GM12874 (cell line): Measurements from ENCODE around the gene RPL39L.

Source experiments
- TF ChIP-seq, protein P1 (sequence below): IDR thresholded peaks from 2 replicates; pipeline ENCODE4 v1.5.1; 2011; ENCODE audit warnings: low read depth, mild to moderate bottlenecking, control low read depth, low read length, moderate library complexity; ENCODE audit not compliant: insufficient read depth

Gene RPL39L

DNA sequence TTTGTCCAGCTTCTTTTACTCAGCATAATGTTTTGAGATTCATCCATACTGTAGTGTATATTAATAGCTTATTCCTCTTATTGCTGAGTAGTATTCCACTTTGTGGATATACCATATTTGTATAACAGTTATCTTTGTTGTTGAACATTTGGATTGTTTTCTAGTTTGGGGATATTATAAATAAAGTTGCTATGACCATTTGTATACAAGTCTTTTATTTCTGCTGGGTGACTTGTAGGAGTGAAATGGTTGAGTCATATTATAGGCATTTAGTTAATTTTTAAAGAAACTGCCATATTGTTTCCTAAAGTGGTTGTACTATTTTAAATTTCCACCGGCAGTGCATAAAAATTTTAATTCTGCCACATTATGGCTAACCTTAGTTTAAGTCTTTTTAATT lies 53.4 kb downstream of the RPL39L start:
- TF ChIP-seq, protein P1, sequence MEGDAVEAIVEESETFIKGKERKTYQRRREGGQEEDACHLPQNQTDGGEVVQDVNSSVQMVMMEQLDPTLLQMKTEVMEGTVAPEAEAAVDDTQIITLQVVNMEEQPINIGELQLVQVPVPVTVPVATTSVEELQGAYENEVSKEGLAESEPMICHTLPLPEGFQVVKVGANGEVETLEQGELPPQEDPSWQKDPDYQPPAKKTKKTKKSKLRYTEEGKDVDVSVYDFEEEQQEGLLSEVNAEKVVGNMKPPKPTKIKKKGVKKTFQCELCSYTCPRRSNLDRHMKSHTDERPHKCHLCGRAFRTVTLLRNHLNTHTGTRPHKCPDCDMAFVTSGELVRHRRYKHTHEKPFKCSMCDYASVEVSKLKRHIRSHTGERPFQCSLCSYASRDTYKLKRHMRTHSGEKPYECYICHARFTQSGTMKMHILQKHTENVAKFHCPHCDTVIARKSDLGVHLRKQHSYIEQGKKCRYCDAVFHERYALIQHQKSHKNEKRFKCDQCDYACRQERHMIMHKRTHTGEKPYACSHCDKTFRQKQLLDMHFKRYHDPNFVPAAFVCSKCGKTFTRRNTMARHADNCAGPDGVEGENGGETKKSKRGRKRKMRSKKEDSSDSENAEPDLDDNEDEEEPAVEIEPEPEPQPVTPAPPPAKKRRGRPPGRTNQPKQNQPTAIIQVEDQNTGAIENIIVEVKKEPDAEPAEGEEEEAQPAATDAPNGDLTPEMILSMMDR: no peak

DNA sequence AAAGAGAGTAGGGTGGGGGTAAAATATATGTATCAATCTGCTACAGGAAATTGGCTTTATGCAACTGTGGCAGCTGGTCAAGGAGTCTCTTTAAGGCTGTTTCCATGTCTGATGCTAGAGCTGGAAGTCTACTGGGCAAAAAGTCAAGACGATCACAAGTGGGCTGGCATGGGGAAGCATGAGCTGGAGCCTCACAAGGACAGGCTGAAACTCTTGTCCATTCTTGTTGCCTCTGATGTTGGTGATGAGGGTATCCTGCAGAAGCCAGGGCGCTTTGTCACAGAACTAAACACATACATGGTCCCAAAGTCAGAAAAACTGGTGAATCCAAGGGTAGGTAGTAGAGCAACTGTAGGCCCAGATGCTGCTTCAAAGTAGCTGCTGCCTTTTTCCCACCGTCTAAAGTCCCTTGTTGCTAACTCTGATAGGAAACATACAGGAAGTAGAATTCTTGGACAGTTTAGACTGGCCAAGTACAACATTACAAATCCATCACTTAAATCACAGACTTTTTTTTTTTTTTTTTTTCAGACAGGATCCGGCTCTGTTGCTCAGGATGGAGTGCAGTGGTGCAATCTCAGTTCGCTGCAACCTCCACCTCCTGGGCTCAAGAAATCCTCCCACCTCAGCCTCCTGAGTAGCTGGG lies 54.2 kb downstream of the RPL39L start:
- TF ChIP-seq, protein P1: no peak

DNA sequence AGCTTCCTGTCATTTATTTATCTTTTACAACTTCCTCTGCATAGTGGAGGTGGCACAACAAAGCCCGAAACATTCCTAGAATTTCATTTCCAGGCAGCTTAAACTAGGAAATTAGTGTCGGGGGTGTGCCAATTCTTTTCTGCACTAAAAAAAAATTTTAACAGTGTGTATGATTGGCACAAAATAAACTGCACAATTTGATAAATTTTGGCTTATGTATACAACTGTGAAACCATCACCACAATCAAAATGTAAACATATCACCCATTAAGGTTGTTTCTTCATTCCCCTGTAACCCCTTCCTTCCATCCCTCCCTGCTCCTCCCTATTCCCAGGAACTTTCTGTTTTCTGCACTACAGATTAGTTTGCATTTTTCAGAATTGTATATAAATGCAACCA lies 54.7 kb downstream of the RPL39L start:
- TF ChIP-seq, protein P1: no peak

DNA sequence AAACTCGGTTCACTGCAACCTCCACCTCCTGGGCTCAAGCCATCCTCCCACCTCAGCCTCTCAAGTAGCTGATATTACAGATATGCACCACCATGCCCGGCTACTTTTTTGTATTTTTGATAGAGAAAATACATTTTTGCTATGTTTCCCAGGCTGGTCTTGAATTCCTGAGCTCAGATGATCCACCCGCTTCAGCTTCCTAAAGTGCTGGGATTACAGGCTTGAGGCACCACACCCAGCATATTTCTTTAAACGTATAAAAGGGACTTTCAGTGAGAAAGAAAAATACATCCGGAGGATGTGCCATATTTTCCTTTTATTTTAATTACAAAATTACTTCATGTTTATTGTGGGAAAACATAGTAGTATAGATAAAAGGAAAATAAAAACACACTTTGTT lies 55.2 kb downstream of the RPL39L start:
- TF ChIP-seq, protein P1: no peak

DNA sequence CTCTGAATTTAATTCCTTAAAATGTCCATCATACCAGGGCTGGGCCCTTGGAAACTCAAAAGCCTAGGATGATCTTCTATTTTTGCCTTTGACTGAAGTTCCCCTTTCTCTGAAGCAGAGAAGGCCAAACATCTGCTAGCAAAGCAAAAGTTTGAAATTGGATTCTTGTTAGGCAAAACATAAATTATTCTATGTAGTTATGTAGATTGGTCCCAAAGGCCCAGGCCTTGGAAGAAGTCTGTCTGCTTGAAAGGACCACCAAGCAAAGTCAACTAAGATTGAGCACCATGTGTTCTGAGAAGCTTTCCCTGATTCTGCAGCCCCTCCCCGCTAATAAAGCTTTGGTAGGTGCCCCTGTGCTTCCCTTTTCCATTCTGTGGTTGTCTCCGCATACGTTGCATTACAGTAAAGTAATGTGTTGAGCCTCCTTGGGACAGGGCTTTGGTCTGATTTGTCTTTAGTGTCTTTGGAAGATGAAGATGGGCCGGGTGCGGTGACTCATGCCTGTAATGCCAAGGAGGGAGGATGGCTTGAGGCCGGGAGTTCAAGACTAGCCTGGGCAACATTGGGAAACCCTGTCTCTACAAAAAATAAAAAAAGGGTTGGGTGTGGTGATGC lies 56.4 kb downstream of the RPL39L start:
- TF ChIP-seq, protein P1: no peak

DNA sequence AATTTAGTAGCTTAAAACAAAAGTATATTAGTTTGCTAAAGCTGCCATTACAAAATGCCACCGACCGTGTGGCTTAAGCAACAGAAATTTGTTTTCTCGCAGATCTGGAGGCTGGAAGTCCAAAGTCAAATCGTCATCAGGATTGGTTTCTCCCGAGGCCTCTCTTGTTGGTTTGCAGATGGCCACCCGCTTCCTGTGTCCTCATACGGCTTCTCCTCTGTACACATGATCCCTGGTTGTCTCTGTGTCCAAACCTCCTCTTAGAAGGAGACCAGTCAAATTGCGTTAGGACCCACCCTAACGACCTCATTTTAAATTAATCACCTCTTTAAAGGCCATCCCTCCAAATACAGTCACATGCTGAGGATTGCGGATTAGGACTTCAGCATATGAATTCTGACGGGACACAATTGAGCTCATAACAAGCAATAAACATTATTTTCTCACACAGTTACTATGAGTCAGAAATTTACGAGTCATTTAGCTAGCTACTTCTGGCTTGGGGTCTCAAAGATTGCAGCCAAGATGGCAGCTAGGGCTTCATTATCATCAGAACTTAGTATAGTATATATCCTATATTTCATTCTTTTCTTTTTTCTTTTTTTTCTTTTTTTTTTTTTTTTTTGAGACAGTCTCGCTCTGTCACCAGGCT lies 58.4 kb downstream of the RPL39L start:
- TF ChIP-seq, protein P1: no peak

DNA sequence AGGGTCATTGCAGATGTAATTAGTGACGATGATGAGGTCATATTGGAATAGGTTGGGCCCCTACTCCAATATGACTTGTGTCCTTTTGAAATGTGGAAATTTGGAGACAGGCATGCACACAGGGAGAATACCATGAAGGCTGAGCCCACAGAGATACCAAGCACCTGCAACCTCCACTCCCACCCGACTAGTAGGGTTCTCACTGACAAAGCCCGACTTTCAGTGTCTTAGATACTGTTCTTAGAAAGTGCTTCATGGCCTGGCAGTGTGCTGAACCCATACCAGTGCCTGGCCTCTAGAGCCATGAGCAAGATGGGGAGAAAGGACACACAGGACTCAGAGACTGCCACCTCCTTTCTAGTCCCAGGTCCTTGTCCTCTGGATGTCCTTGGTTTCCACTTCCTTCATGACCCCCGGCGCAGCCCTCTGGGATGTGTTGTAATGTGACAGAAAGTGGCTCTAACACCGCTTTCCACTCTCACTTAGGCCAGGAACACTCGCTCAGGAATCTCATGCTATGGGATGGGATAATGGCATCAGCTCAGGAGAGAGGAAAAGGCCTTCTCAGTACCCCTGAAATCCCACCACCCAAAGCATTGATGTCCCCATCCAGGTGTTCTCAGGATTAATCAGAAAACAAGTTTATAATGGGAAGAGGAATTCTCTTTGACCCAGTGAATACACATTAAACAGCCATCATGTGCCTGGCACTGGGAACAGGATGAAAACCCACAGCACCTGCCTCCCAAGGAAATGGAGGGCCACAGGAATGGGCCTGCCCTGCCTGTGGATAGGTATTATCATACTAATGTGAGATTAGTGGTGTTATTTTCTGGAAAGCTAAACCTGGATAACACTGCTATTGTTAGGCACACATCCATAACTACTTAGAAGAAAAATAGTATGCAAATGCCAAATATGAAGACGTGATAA lies 59.9 kb downstream of the RPL39L start:
- TF ChIP-seq, protein P1: no peak
